Kidney (tissue), 22 donors: Measurements from ENCODE around the gene CWH43. TPM values are rescaled to one million over a fixed set of nuclear protein-coding genes. Genes with fewer than 3 reads are reported as not detected.

Experiments
- DNase-seq, 5 donors: peaks; one replicate each; pipeline ENCODE4 v3.0.0-alpha.2; 2013 to 2020
- FAIRE-seq: peaks from 2 replicates; lab custom pipeline; 2012; peaks lifted over from hg19 to GRCh38; lab: Jason Lieb, UNC
- H3K27ac ChIP-seq, 2 donors: one replicate each; pipeline ENCODE4 v1.7.0; 2013; ENCODE audit warnings: low read depth in 2 of 2, low read length in 2 of 2, inconsistent platforms in 1 of 2
- H3K27me3 ChIP-seq: one replicate; pipeline ENCODE4 v1.7.1; 2013; ENCODE audit warnings: low read length, inconsistent platforms; ENCODE audit not compliant: control insufficient read depth, insufficient read depth
- H3K36me3 ChIP-seq, 3 donors: one replicate each; pipeline versions ENCODE4 v1.7.0 to v1.7.1; 2013; ENCODE audit warnings: low read length in 3 of 3, control low read depth in 1 of 3, inconsistent platforms in 1 of 3; ENCODE audit not compliant: insufficient read depth in 3 of 3, control insufficient read depth in 2 of 3
- H3K4me1 ChIP-seq, 3 donors: one replicate each; pipeline versions ENCODE4 v1.7.0 to v1.7.1; 2013; ENCODE audit warnings: low read length in 3 of 3, inconsistent platforms in 1 of 3, low read depth in 1 of 3; ENCODE audit not compliant: control insufficient read depth in 2 of 3, insufficient read depth in 2 of 3
- H3K4me3 ChIP-seq, 3 donors: one replicate each; pipeline versions ENCODE4 v1.7.0 to v1.8.1; 2013; ENCODE audit warnings: low read length in 3 of 3, control low read depth in 1 of 3, inconsistent platforms in 1 of 3
- H3K9ac ChIP-seq, 3 donors: one replicate each; pipeline versions ENCODE4 v1.7.0 to v1.7.1; 2013; ENCODE audit warnings: low read length in 3 of 3, control low read depth in 1 of 3, inconsistent platforms in 1 of 3
- H3K9me3 ChIP-seq, 3 donors: one replicate each; pipeline versions ENCODE4 v1.7.0 to v1.7.1; 2013; ENCODE audit warnings: low read length in 3 of 3, control low read depth in 1 of 3, inconsistent platforms in 1 of 3; ENCODE audit not compliant: control insufficient read depth in 2 of 3, insufficient read depth in 1 of 3
- CTCF ChIP-seq: IDR thresholded peaks from 3 replicates; pipeline ENCODE4 v1.5.1; 2012; ENCODE audit warnings: mild to moderate bottlenecking, moderate library complexity, borderline replicate concordance; ENCODE audit not compliant: insufficient read depth; ENCODE audit errors: extremely low read depth
- intact Hi-C: fragments of 100-400 bp; cut with DNase I; formaldehyde crosslinking; loops from one replicate; pipeline ENCODE4 v1.11.1; 2022
- long read RNA-seq, 10 donors: library from polyadenylated mRNA in 1 of 10; unstranded in 1 of 10; transcript quantifications; one replicate each; pipeline ENCODE4 v2.0.0 and lab custom pipeline, GENCODE V29; 2021 to 2026
- polyA plus RNA-seq: library from polyadenylated mRNA; stranded (reverse); fragments of 350-450 nt; fragmentation: Illumina TruSeq; extraction: RNeasy Lipid Tissue Mini Kit (QIAGEN cat#74804); gene quantifications from one replicate; pipeline ENCODE4 v1.2.3, GENCODE V29; 2014; ENCODE audit warnings: low read depth, low replicate concordance; ENCODE audit not compliant: insufficient read depth
- total RNA-seq: library from RNA; stranded (reverse); fragmentation: NEBNext Ultra II Directional; extraction: Animal tissue kit (Norgen Biotek cat#: 25700); gene quantifications from one replicate; pipeline ENCODE4 v1.2.1, GENCODE V29; 2021
- donor health status: control.
- donor health status: control.
- donor health status: control.
- donor health status: control.
- donor health status: control.
- donor health status: DM: yes; HTN: yes; CAD: no.
- donor health status: Normal renal cell carcinoma (clear cell type).

Gene CWH43
- total RNA-seq: 2.4 TPM
- 15.8 TPM for polyA plus RNA-seq
- long read RNA-seq, donor 1, partial matches to known transcripts: 0 of 1 reads
- long read RNA-seq, donor 1, other reads (novel, unspliced or antisense): 0 of 1 reads
- long read RNA-seq, donor 2, partial matches to known transcripts: 0 of 1 reads
- long read RNA-seq, donor 2, other reads (novel, unspliced or antisense): 0 of 1 reads
- long read RNA-seq, donor 3, partial matches to known transcripts: 0 of 1 reads
- long read RNA-seq, donor 3, other reads (novel, unspliced or antisense): 0 of 1 reads
- long read RNA-seq, donor 4: 0 reads
- long read RNA-seq, donor 5: 0 reads
- long read RNA-seq, donor 6: 0 reads
- long read RNA-seq, donor 7, partial matches to known transcripts: 1 of 3 reads
- long read RNA-seq, donor 7, other reads (novel, unspliced or antisense): 2 of 3 reads
- long read RNA-seq, donor 8: 0 reads
- long read RNA-seq, donor 9: 0 reads
- long read RNA-seq, donor 10, partial matches to known transcripts: 0 of 1 reads
- long read RNA-seq, donor 10, other reads (novel, unspliced or antisense): 0 of 1 reads

- no peak for TF ChIP-seq CTCF
- Histone ChIP-seq H3K4me1 (no peaks in the 10 kb centered on the region), H3K4me3 (peak within 1 kb of the TSS in 2 of 3 donors; percentile 49), H3K36me3 (no peaks in the 10 kb centered on the region), H3K9ac (peak within 1 kb of the TSS in 1 of 3 donors; percentile 27), H3K9me3 (no peaks in the 10 kb centered on the region), H3K27ac (peak within 1 kb of the TSS; percentile 51 to 64), H3K27me3 (peaks cover 7% of the 10 kb centered on the region)
- FAIRE-seq: no peak
- DNase-seq: peak in 4 of 5 donors; percentile 29 to 79 (median 45)
- intact Hi-C loops: no loop called here
Measured at GRCh38 chr4:48985976-48986653, at the start of gene CWH43. Gene CWH43, plus strand, starts transcription at chr4:48986275. Its CDS starts 155 bp downstream, at chr4:48986430.

GRCh38 chr4:48937033-48937432 lies 49.0 kb upstream of the CWH43 start:
- Histone ChIP-seq H3K36me3 (no peaks in the 10 kb centered on the region), H3K27ac (no peak overlapping the region), H3K27me3 (no peaks in the 10 kb centered on the region), H3K9me3 (peaks cover 0 to 7% (median 0%) of the 10 kb centered on the region in 3 donors), H3K9ac (no peak overlapping the region), H3K4me1 (peaks cover 0 to 4% (median 0%) of the 10 kb centered on the region in 3 donors), H3K4me3 (no peak overlapping the region)
- no peak for TF ChIP-seq CTCF
- intact Hi-C loops: no loop called here
- no peak for FAIRE-seq
- no peak for DNase-seq

DNA sequence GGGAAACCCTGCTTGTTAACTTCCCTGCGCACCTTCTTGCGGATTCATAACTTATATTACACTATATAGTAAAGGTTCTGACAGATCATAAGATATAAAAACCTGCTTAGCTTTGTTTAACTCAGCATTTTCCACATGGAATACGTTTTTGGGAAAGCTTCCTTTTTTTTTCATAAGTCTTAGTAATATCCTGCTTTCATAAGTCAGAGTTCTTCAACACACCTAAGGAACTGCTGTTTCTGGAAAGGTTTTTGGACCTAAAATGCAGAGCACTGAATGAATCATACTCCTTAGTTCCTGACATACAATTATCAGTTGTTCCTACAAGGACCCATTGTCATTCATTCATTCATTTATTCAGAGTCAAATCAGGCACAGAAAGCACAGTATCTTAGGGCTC lies 47.2 kb upstream of the CWH43 start:
- H3K9ac ChIP-seq: no peak overlapping the region
- TF ChIP-seq CTCF: no peak
- no peak overlapping the region for H3K27ac ChIP-seq
- DNase-seq (no peak), FAIRE-seq (no peak)
- intact Hi-C loops: no loop called here
- no peaks in the 10 kb centered on the region for H3K27me3 ChIP-seq
- H3K4me3 ChIP-seq: no peak overlapping the region
- peaks cover 0 to 7% (median 0%) of the 10 kb centered on the region in 3 donors for H3K9me3 ChIP-seq
- H3K4me1 ChIP-seq: peaks cover 0 to 4% (median 0%) of the 10 kb centered on the region in 3 donors
- no peaks in the 10 kb centered on the region for H3K36me3 ChIP-seq
